Activated naive CD8-positive, alpha-beta T cell (primary cell): Measurements from ENCODE around the gene AOPEP.

Source experiments
- H3K27ac Mint-ChIP-seq: one replicate; pipeline ENCODE4 v1.8.0; 2021; ENCODE audit warnings: mixed read lengths
- H3K27me3 Mint-ChIP-seq: one replicate; pipeline ENCODE4 v1.8.0; 2021; ENCODE audit warnings: mixed read lengths
- H3K36me3 Mint-ChIP-seq: one replicate; pipeline ENCODE4 v1.8.0; 2021; ENCODE audit warnings: mixed read lengths
- H3K4me1 Mint-ChIP-seq: one replicate; pipeline ENCODE4 v1.8.0; 2021; ENCODE audit warnings: low read depth, mixed read lengths
- H3K4me3 Mint-ChIP-seq: one replicate; pipeline ENCODE4 v1.8.0; 2021; ENCODE audit warnings: mild to moderate bottlenecking, mixed read lengths
- H3K9me3 Mint-ChIP-seq: one replicate; pipeline ENCODE4 v1.8.0; 2021; ENCODE audit warnings: low read depth, mixed read lengths

AOPEP gene

GRCh38 chr9:94864862-94865509, 138.5 kb downstream of the AOPEP start:
- no peak overlapping the region for H3K4me3 Mint-ChIP-seq
- H3K9me3 Mint-ChIP-seq: no peaks in the 10 kb centered on the region
- peaks cover 47% of the 10 kb centered on the region for H3K4me1 Mint-ChIP-seq
- H3K27me3 Mint-ChIP-seq: peaks cover 2% of the 10 kb centered on the region
- peaks cover 9% of the 10 kb centered on the region for H3K36me3 Mint-ChIP-seq
- no peak overlapping the region for H3K27ac Mint-ChIP-seq

- Mint-ChIP-seq H3K36me3 (peaks cover 9% of the 10 kb centered on the region), H3K27me3 (peaks cover 2% of the 10 kb centered on the region), H3K4me3 (no peak overlapping the region), H3K4me1 (peaks cover 47% of the 10 kb centered on the region), H3K27ac (no peak overlapping the region), H3K9me3 (no peaks in the 10 kb centered on the region)
These were observed 139.3 kb downstream of the AOPEP start for GRCh38 chr9:94865582-94866452.

- no peaks in the 10 kb centered on the region for H3K9me3 Mint-ChIP-seq
- H3K4me1 Mint-ChIP-seq: peaks cover 47% of the 10 kb centered on the region
- peaks cover 2% of the 10 kb centered on the region for H3K27me3 Mint-ChIP-seq
- no peak overlapping the region for H3K27ac Mint-ChIP-seq
- H3K4me3 Mint-ChIP-seq: no peak overlapping the region
- H3K36me3 Mint-ChIP-seq: peaks cover 9% of the 10 kb centered on the region
These were observed 140.3 kb downstream of the AOPEP start for GRCh38 chr9:94866770-94867169.

- H3K4me1 Mint-ChIP-seq: peaks cover 47% of the 10 kb centered on the region
- H3K27ac Mint-ChIP-seq: no peak overlapping the region
- H3K27me3 Mint-ChIP-seq: peaks cover 2% of the 10 kb centered on the region
- peaks cover 9% of the 10 kb centered on the region for H3K36me3 Mint-ChIP-seq
- no peaks in the 10 kb centered on the region for H3K9me3 Mint-ChIP-seq
- H3K4me3 Mint-ChIP-seq: no peak overlapping the region
These were observed 140.9 kb downstream of the AOPEP start for GRCh38 chr9:94867281-94867841.

GRCh38 chr9:94867842-94868312, 141.4 kb downstream of the AOPEP start:
- no peaks in the 10 kb centered on the region for H3K9me3 Mint-ChIP-seq
- H3K4me1 Mint-ChIP-seq: peaks cover 47% of the 10 kb centered on the region
- no peaks in the 10 kb centered on the region for H3K27me3 Mint-ChIP-seq
- H3K36me3 Mint-ChIP-seq: peaks cover 6% of the 10 kb centered on the region
- H3K27ac Mint-ChIP-seq: no peak overlapping the region
- H3K4me3 Mint-ChIP-seq: no peak overlapping the region

GRCh38 chr9:94868464-94868863, 142.0 kb downstream of the AOPEP start:
- H3K4me3 Mint-ChIP-seq: no peak overlapping the region
- H3K27me3 Mint-ChIP-seq: no peaks in the 10 kb centered on the region
- peaks cover 48% of the 10 kb centered on the region for H3K4me1 Mint-ChIP-seq
- H3K27ac Mint-ChIP-seq: no peak overlapping the region
- H3K36me3 Mint-ChIP-seq: peaks cover 6% of the 10 kb centered on the region
- H3K9me3 Mint-ChIP-seq: no peaks in the 10 kb centered on the region

- no peaks in the 10 kb centered on the region for H3K9me3 Mint-ChIP-seq
- peaks cover 39% of the 10 kb centered on the region for H3K4me1 Mint-ChIP-seq
- peak overlapping the region; percentile 41 for H3K27ac Mint-ChIP-seq
- no peaks in the 10 kb centered on the region for H3K27me3 Mint-ChIP-seq
- peak overlapping the region; percentile 32 for H3K4me3 Mint-ChIP-seq
- H3K36me3 Mint-ChIP-seq: peaks cover 3% of the 10 kb centered on the region
These were observed 142.9 kb downstream of the AOPEP start for GRCh38 chr9:94869415-94869843.

GRCh38 chr9:94870465-94870792, 143.9 kb downstream of the AOPEP start:
- H3K27ac Mint-ChIP-seq: peak overlapping the region; percentile 90
- H3K4me3 Mint-ChIP-seq: peak overlapping the region; percentile 58
- H3K27me3 Mint-ChIP-seq: no peaks in the 10 kb centered on the region
- peaks cover 39% of the 10 kb centered on the region for H3K4me1 Mint-ChIP-seq
- no peaks in the 10 kb centered on the region for H3K9me3 Mint-ChIP-seq
- H3K36me3 Mint-ChIP-seq: peaks cover 4% of the 10 kb centered on the region

GRCh38 chr9:94870793-94871558, 144.5 kb downstream of the AOPEP start:
- Mint-ChIP-seq H3K9me3 (no peaks in the 10 kb centered on the region), H3K4me1 (peaks cover 43% of the 10 kb centered on the region)

GRCh38 chr9:94872083-94872833, 145.8 kb downstream of the AOPEP start:
- H3K27me3 Mint-ChIP-seq: no peaks in the 10 kb centered on the region
- H3K36me3 Mint-ChIP-seq: peaks cover 9% of the 10 kb centered on the region
- H3K4me3 Mint-ChIP-seq: no peak overlapping the region
- no peaks in the 10 kb centered on the region for H3K9me3 Mint-ChIP-seq
- H3K27ac Mint-ChIP-seq: no peak overlapping the region
- H3K4me1 Mint-ChIP-seq: peaks cover 44% of the 10 kb centered on the region

More at GRCh38 chr9:94870793-94871558, 144.5 kb downstream of the AOPEP start:
- Mint-ChIP-seq H3K27me3 (no peaks in the 10 kb centered on the region), H3K4me3 (peak overlapping the region; percentile 58), H3K36me3 (peaks cover 8% of the 10 kb centered on the region), H3K27ac (peak overlapping the region; percentile 90)

GRCh38 chr9:94872891-94873511, 146.5 kb downstream of the AOPEP start:
- Mint-ChIP-seq H3K27me3 (no peaks in the 10 kb centered on the region), H3K9me3 (no peaks in the 10 kb centered on the region), H3K27ac (no peak overlapping the region), H3K4me3 (no peak overlapping the region), H3K4me1 (peaks cover 44% of the 10 kb centered on the region), H3K36me3 (peaks cover 9% of the 10 kb centered on the region)

- Mint-ChIP-seq H3K4me3 (no peak overlapping the region), H3K36me3 (peaks cover 8% of the 10 kb centered on the region), H3K27ac (no peak overlapping the region), H3K27me3 (no peaks in the 10 kb centered on the region), H3K4me1 (peaks cover 51% of the 10 kb centered on the region), H3K9me3 (no peaks in the 10 kb centered on the region)
These were observed 147.8 kb downstream of the AOPEP start for GRCh38 chr9:94874316-94874715.

- H3K27ac Mint-ChIP-seq: no peak overlapping the region
- H3K4me3 Mint-ChIP-seq: no peak overlapping the region
- peaks cover 6% of the 10 kb centered on the region for H3K36me3 Mint-ChIP-seq
- H3K27me3 Mint-ChIP-seq: no peaks in the 10 kb centered on the region
- no peaks in the 10 kb centered on the region for H3K9me3 Mint-ChIP-seq
- peaks cover 43% of the 10 kb centered on the region for H3K4me1 Mint-ChIP-seq
These were observed 149.0 kb downstream of the AOPEP start for GRCh38 chr9:94875300-94876020.
